GM19452 (cell line): ENCODE results near the gene ADIRF.
"Not testable (repeated sequence)": the region's sequence is repeated elsewhere in the genome, so short reads cannot be mapped to it uniquely, and the experiment has no call there.

Experiments used
- ATAC-seq: cut with Tn5 transposase; IDR thresholded peaks from one replicate; pipeline ENCODE4 v1.9.1; 2021; ENCODE audit not compliant: unreplicated experiment

Gene ADIRF

DNA sequence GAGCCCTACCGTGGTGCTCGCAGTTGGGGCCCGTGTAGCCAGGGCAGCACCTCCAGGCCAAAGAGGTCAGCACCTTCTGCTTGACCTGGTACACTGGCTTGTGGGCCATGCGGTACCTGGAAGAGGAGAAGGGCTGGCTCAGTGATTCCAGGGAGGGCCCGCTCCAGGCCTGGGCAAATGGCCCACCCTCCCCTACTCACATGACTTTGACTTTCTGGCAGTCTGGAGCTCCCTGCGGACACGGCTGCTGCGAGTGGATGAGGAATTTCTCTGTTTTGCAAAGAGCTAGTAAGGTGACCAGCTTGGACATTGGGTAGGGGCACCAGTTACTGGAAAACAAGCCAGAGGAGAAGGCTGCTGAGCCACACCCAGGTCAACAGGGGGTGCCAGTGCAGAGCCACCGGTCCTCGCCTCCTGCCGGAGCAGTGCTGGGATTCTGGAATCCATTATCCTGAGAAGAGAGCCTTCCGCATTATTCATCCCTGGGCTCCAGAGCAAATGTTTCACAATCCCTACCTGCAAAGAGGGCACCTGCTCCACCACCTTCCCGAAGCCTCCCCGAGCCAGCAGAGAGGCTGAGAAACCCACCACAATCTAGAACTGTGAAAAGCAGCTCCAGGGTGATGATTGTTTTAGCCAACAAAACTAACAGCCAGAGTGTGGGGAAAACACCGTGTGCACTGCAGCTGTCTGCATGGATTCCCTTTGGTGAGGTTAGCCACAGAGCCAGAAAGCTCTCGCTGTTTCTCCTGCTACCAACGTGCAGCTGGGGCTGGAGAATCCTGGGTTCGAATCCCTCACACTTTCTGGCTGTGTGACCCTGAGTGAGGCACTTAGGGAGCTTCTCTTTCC lies 22.7 kb upstream of the ADIRF start:
- ATAC-seq, result no peak

DNA sequence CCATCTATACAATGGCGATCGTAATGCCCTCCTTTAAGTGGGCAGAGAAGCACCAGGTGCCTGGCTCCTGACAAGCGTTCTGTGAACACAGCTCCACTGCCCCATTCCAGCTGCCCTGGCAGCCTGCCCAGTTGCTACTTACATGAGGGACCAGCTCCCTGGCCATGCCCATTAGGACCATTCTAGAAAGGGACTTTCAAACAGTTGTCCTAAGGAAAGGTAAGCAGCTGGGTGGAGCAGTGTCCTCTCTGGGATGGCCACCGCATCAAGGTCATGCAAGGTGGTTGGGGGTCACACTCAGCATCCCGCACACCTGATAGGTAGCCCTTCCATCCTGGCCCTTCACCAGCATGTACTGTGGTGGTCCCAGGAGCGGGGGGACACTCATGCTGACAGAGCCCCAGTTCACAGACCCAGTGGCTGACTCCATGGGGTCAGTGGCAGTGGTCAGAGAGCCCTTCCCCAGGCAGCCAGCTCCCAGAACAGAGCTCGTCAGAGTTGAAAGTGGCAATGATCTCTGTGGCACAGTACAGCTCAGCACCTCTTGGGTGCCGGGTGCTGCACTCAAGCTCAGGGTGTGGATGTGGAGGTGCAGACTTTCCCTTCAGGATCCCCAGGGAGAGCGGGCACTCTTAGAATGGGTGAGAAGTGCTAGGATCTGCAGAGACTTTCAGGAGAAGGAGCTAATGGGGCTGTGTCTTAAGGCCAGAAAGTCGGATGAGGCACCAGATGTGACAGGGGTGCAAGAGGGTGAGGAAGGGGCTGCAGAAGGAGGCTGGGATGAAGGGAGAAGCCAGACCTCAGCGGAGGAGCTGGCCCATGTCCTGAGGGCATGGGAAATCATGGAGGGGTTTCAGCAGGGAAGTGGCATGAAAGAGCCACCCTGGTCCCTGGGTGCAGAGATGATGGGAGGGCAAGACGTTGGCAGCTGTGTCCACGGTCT lies 21.8 kb upstream of the ADIRF start:
- no peak for ATAC-seq

DNA sequence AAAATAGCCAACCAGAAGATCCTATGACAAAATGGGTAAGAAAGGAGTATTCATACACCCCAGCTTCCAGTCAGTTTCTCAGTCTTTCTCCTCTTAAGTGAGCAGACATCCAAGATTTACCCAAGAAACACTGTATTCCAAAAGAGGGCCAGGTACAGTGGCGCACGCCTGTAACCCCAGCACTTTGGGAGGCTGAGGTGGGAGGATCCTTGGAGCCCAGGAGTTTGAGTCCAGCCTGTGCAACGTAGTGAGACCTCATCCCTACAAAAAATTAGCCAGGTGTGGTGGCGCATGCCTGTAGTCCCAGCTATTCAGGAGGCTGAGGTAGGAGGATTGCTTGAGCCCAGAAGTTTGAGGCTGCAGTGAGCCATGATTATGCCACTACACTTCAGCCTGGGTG lies 20.5 kb upstream of the ADIRF start:
- ATAC-seq, result not testable (repeated sequence)

DNA sequence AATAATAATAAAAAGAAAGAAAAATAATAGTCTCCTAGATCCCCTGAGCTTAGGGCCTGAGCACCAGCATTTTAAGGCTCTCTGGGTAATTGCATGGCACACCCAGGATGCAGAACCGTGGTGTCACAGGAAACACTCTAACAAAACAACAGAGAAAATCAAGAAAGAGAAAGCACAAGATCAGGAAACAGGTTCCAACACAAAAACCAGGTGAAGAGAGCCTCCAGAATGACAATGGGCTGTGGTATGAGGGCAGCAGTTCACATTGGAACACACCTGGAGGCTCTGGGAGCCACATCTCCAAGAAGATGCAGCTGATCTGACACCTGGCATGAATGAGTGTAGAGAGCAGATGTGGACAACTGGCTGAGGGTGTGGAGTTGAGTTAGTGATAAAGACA lies 17.9 kb upstream of the ADIRF start:
- no peak for ATAC-seq

DNA sequence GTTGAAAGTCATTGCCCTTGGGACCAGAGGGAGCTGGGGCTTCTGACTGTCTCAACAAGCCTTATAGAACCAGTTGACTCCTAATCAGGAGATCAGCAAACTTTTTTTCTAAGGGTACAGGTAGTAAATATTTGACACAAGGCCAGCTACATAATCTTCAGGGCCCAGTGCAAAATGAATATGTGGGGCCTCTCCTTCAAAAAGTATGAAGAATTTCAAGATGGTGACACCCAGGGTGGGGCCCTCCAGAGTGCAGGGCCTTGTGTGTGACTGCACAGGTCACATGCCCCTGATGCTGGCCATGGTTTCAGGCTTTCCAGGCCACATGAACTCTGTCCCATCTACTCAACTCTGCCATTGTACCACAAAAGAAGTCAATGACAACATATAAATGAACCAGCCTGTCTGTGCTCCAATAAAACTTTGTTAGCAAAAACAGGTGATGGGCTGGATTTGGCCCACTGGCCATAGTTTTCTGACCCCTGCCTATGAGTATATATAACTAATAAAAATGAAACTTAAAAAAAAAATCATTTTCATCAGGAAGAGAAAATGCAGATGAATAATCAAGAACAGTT lies 17.0 kb upstream of the ADIRF start:
- no peak for ATAC-seq

DNA sequence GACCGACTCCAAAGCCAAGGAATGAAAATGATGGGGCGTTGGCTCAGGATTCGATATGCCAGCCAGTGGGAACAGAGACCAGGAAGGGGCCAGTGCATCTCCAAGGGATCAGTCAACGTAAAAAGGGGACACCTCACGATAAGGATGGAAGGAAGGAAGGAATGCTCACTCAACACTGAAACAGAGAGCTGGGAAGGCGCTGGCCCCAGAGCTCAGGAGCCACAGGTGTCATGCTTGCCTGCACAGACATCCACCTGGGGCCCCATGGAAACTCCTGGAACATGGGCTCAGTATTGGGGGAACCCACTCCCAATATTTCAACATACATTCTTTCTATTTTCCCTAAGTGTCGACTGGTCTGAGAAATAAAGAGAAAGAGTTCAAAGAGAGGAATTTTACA lies 16.2 kb upstream of the ADIRF start:
- ATAC-seq, result no peak

DNA sequence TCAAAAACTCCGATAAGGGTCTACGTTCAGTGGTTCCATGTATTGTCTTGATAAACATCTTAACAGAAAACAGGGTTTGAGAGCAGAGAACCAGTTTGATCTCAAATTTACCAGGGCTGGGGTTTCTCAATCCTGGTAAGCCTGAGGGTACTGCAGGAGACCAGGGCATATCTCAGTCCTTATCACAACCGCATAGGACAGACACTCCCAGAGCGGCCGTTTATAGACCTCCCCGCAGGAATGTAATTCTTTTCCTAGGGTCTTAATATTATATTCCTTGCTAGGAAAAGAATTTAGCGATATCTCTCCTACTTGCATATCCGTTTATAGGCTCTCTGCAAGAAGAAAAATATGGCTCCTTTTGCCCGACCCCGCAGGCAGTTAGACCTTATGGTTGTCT lies 15.6 kb upstream of the ADIRF start:
- not testable (repeated sequence) for ATAC-seq

DNA sequence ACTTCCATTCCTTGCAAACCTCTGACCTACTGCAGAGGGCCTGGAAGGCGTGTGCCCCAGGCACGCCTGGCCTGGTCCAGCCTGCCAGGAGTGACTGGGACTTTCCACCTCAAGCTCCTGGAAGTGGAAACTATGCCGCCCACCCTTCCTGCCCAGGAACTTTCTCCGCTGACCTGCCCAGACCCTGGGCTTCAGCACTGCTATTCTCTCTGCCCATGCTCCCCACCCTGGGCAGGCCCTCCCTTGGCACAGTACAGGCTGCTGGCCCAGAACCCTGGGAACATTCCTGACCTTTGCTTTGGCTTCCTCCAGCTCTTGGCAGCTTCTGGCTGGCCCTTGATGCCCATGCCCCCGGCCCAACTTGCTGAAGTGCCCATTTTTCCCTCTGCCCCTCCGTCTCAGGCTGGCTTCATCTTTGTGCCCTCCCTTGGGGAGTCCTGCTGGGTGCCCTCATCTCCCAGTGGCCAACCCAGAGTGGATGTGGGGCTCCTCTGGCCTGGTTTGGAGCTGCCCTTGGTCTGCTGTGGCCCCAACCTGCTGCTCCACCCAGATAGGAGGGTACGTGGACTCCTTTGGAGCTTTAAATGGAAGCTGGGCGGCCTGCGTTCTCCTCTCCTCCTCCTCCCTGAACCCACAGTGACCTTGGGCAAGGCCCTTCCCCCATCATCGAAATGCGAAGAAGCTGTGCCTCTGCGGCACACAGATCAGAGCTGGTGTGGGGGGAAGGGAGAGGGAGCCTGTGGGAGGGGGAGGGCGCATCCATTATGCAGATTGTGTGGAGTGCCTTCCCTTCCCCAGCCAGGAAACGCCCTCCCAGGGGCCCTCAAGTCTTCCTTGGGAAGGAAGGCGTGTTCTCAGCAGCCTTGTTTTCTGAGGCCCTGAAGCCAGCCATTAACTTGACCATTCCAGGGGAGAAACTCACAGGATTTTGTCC lies 14.3 kb upstream of the ADIRF start:
- ATAC-seq, result no peak

DNA sequence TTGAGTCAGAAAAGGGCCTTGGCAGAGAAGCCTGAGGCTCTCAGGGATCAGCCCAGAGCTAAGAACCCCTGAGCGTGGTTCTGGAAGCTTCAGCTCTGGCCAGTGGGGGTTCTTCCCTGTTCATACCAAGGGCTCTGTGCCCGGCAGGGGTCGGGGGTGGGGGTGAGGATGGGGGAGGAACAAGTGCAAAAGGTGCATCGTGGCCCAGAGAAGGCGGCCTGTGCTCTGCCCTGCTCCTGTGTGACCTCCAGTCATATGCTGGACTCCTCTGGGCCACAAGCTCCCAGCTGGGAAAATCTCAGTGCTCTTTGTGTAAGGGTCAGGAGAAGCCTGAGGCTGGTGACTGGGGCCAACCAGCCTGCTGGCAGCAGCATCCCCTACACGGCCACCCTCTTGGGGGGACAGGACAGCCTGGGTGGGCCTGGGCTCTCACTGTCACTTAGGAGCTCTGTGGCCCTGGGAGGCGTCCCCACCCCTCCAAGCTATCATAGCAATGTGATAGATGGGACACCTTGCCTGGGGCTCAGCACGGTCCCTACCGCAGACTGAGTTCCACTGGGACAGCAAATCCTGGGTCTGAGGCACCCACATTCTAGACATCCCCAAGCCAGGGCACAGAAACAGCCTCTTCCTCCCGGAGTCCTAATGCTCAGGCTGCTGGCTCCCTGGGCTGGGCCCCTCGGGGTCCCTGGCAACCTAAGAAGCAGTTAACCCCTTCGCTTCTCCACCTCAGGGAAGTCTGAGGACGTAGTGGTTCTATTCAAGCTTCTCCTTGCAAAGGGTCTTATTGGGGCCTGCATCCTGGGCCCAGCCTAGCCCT lies 13.4 kb upstream of the ADIRF start:
- no peak for ATAC-seq

DNA sequence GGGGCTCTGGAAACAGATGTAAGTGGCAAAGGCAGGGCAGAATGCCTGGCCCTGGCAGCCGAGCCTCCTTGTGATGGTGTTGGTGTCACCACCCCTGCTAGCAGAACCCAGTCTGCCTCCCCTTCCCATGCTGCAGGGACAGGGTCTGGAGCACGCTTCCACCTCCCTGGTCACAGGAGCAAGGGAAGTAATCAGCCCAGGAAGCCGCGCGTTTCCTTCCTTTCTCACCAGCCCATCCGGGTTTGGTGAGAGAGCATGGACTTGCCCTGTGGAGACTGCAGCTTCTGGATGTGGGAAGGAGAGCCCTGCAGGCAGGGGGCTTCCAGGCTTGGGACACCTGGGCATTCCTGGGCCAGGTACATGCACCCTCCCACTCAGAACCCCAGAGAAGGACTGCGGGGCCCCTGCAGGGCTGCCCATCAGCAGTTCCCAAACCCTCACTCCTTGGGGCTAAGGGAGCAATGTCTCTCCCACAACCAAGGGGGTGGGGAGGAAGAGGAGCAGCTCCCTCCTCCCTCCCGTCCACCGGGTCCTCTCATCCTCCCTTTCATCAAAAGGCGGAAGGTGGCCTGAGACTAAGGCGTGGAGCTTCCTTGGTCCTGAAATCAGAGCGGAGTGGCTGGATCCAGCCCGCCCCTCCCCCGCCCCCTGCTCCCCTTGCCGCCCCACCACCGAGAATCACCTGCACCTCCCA lies 12.6 kb upstream of the ADIRF start:
- no peak for ATAC-seq

DNA sequence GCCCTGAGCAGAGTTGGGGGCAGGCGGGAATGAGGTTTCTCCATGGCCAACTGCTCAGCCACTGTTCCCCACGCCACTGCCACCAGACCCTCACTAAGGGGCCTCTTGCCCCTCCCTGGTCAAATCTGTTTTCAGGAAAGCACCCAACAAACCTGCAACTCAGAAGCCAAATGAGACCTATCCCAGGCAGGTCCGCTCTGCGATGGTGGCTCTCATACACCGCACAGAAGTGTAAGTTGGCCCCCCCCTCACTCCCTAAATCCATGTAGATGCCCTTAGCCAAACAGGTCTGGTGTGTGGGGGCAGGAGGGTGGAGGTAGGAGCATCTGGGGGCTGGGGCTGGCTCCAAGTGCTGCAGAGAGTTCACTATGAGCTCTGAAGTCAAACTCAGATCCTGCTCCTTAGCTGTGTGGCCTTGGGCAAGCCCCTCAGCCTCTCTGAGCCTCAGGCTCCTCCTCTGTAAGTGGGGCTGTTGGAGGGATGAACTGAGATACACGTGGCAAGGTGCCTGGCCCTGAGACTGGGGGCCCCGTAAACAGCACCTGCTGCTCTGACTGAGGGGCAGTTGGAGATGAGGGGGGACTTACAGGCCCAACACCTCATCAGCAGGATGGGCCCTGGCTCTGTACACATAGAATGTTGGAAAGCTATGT lies 12.0 kb upstream of the ADIRF start:
- ATAC-seq, result no peak

DNA sequence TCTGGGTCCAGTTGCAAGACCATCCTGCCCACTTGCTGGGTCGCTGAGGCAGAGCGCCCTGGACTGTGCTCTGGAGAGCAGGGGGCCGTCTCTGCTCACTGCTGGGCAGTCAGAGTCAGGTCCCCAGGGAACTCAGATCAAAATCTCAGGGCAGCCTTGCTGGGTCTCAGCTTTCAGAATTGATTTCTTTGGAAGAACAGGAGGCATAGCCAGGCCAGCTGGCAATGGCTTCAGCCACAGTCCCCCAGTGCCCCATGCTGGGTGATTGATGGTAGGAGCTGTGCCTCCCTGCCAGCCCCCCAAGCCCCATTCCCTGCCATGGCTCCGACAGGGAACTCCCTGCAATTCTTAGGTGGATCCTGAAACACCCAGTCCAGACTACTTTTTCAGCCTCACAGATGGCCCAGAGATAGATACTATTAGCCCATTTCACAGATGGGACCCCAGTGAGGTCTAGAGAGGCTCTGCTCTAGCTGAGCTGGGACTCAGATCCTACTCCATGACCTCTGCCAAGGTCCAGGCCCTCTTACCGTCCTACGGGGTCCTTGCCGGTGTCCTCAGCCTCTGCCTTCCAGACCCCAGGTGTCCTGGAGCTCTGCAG lies 11.3 kb upstream of the ADIRF start:
- no peak for ATAC-seq

DNA sequence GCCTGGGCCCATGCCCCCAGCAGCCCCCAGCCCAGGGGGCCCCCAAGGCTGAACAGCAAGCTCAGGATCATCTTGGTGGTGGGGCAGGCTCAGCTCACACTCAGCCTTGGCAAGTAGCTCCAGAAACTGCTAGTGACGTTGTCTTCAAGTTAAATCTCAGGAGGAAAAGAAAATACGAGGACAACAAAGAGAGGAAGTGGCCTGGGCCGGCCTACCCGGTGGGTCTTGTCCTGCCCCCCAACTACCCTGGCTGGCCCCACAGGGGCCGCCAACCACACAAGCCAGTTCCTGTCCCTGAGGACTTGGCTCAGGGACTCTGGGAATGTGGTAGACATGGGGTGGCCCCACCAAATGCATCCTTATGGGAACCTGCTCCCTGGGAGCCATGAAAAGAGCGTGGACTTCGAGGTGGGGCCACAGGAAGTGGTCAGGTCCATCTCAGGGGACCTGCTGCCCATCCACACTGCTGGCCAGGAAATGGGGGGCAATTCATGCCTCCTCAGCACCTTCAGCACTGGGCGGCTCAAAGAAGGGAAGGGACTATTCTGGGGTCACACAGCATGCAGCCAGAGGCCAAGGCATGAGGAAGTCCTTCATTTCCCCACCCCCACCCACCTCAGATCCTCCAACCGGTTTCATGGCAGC lies 10.7 kb upstream of the ADIRF start, which contains the start of gene MMRN2:
Gene MMRN2 (minus strand): TSS at position 145 of the 645 bp plus-strand sequence. CDS start 74 bp downstream, at position 71.
- ATAC-seq, result no peak

DNA sequence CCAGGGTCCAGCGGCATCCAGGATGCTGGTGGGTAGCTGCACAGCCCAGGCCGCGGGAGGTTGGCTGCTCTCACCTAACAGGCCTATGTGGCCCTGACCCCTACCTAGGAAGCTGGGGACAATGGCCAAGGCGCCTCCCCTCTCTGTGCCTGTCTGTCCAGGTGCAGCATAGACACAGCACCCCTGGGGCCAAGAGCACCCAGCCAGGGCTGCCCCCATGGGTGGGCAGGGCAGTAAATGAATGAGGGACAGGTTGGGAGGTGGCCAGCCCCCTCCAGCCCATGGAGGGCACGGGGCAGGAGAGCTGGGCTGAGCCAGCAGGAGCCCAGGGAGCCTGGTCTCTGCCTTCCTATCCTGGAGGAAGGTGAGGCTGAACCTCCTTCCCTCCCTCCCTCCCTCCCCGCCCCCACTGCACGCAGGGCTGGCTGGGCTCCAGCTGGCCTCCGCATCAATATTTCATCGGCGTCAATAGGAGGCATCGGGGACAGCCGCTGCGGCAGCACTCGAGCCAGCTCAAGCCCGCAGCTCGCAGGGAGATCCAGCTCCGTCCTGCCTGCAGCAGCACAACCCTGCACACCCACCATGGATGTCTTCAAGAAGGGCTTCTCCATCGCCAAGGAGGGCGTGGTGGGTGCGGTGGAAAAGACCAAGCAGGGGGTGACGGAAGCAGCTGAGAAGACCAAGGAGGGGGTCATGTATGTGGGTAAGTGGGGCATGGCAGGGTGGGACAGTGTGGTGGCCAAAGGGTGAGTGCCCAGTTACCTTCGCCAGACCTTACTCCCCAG lies 10.0 kb upstream of the ADIRF start, which contains the start of gene SNCG:
Gene SNCG (plus strand): TSS at position 484 of the 785 bp plus-strand sequence. CDS start 99 bp downstream, at position 583.
- ATAC-seq, result no peak

DNA sequence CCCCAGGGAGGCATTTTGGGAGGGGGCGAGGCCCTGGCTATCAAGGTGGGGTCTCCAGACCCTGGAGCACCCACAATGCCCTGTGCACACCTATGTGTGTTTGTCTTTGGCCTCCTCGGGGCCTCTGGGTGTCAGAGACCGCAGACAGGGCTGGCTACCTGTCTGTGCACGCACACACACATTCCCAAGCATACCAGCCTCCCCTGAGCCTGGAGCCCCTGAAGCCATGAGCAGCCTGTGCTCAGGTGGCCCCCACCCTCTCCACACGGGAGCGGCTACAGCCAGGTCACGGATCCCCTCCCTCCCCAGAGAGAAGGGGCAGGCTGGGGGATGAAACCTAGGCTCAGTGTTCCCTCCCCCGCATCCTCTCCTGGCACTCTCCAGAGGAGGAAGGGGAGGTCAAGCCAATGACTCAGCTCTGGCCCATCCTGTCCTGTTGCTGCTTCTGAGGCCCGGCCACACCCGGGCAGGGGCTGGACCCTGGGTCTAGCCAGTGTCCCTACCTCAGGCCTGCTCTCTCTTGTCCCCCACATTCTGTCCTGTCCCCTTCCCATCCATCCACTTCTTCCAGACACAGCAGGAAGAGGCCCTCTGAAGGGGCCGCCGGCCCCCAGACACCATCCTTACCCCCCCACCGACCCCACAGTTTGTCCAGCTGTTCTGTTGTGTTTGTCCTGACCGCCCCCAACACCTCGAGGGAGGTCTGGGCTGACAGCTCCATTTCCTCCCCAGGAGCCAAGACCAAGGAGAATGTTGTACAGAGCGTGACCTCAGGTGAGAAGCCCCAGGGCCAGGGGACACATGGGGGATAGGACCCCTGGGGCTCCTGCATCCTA lies 9.2 kb upstream of the ADIRF start:
- no peak for ATAC-seq

DNA sequence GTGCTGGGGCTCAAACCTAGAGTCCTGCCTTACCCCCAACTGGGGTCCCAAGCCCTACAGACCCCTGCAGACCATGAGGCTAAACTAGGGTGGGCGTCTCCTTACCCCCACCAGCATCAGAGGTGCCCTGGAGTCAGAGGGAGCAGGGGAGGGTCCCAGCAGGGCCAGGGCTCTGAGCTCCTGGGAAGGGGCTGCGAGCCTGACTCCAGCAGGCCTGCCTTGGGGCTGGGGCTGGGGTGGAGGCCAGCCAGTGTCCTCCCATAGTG lies 8.6 kb upstream of the ADIRF start:
- ATAC-seq, result no peak
